Tibial nerve (tissue), 4 donors: Measurements from ENCODE around the gene PSMD14. TPM values are rescaled to one million over a fixed set of nuclear protein-coding genes. Genes with fewer than 3 reads are reported as not detected.

Experiments
- DNase-seq, 2 donors: peaks; one replicate each; pipeline ENCODE4 v3.0.0-alpha.2; 2019; ENCODE audit warnings: low spot score in 2 of 2
- H3K27ac ChIP-seq, 4 donors: fragments of 200-600 bp; sonication (generic) in 3 of 4; one replicate each; pipeline ENCODE4 v1.5.1; 2017 to 2019; ENCODE audit warnings: mild to moderate bottlenecking in 1 of 4
- H3K27me3 ChIP-seq, 2 donors: fragments of 200-600 bp; sonication (generic) in 1 of 2; one replicate each; pipeline versions ENCODE4 v1.5.1 to v1.6.0; 2017 to 2019
- H3K36me3 ChIP-seq, 3 donors: fragments of 200-600 bp; sonication (generic); one replicate each; pipeline ENCODE4 v1.5.1; 2018 to 2019
- H3K4me1 ChIP-seq, 4 donors: fragments of 200-600 bp; sonication (generic) in 3 of 4; one replicate each; pipeline ENCODE4 v1.5.1; 2017 to 2019
- H3K4me3 ChIP-seq, 4 donors: fragments of 200-600 bp; sonication (generic) in 3 of 4; one replicate each; pipeline ENCODE4 v1.5.1; 2017 to 2019; ENCODE audit warnings: mild to moderate bottlenecking in 1 of 4, moderate library complexity in 1 of 4
- H3K9me3 ChIP-seq, 4 donors: fragments of 200-600 bp; sonication (generic) in 3 of 4; one replicate each; pipeline ENCODE4 v1.5.1; 2017 to 2019
- EP300 ChIP-seq, 2 donors: sonication (generic); formaldehyde crosslinking; IDR thresholded peaks; one replicate each; pipeline ENCODE4 v1.6.1; 2017; ENCODE audit warnings: antibody characterized with exemption in 2 of 2, mild to moderate bottlenecking in 1 of 2
- POLR2A ChIP-seq, 2 donors: fragments of 450-650 bp; IDR thresholded peaks; one replicate each; pipeline ENCODE4 v1.6.1; 2017; ENCODE audit warnings: antibody characterized with exemption in 2 of 2, mild to moderate bottlenecking in 2 of 2, moderate library complexity in 2 of 2
- WGBS, 2 donors: methylation state at CpG; one replicate each; pipeline ENCODE4 v1.1.5; 2018; 5-methylcytosine and 5-hydroxymethylcytosine counted together
- total RNA-seq, 4 donors: library from RNA; depleted of rRNA; stranded (reverse); fragments of >200 nt; gene quantifications; one replicate each; pipeline ENCODE4 v1.1.0, GENCODE V29; 2016
- TF ChIP-seq, protein P1 (sequence below), 5 experiments: fragments of 200-600 bp in 3 of 5; fragments of 450-650 bp in 2 of 5; sonication (generic) in 3 of 5; IDR thresholded peaks; one replicate each; pipeline ENCODE4 v1.5.1; 2016 to 2019; ENCODE audit warnings: antibody characterized with exemption in 5 of 5, mild to moderate bottlenecking in 3 of 5, moderate library complexity in 2 of 5

Gene PSMD14
- total RNA-seq, 4 donors from 2014 or later: 22.0 to 29.1 (median 26.4) TPM

- Histone ChIP-seq H3K4me1 (no peaks in the 10 kb centered on the region), H3K36me3 (peaks cover 0 to 6% (median 0%) of the 10 kb centered on the region in 3 donors), H3K27me3 (no peaks in the 10 kb centered on the region), H3K27ac (no peak overlapping the region), H3K4me3 (no peak overlapping the region), H3K9me3 (no peaks in the 10 kb centered on the region)
- 86% methylated on average over 2 of the region's 2 CpGs for WGBS, 2 donors
- DNase-seq: no peak
- TF ChIP-seq, protein P1, sequence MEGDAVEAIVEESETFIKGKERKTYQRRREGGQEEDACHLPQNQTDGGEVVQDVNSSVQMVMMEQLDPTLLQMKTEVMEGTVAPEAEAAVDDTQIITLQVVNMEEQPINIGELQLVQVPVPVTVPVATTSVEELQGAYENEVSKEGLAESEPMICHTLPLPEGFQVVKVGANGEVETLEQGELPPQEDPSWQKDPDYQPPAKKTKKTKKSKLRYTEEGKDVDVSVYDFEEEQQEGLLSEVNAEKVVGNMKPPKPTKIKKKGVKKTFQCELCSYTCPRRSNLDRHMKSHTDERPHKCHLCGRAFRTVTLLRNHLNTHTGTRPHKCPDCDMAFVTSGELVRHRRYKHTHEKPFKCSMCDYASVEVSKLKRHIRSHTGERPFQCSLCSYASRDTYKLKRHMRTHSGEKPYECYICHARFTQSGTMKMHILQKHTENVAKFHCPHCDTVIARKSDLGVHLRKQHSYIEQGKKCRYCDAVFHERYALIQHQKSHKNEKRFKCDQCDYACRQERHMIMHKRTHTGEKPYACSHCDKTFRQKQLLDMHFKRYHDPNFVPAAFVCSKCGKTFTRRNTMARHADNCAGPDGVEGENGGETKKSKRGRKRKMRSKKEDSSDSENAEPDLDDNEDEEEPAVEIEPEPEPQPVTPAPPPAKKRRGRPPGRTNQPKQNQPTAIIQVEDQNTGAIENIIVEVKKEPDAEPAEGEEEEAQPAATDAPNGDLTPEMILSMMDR (IDR thresholded peaks at IDR 0.05): no peak
Measured at GRCh38 chr2:161386228-161386824, 78.1 kb downstream of the PSMD14 start.

DNA sequence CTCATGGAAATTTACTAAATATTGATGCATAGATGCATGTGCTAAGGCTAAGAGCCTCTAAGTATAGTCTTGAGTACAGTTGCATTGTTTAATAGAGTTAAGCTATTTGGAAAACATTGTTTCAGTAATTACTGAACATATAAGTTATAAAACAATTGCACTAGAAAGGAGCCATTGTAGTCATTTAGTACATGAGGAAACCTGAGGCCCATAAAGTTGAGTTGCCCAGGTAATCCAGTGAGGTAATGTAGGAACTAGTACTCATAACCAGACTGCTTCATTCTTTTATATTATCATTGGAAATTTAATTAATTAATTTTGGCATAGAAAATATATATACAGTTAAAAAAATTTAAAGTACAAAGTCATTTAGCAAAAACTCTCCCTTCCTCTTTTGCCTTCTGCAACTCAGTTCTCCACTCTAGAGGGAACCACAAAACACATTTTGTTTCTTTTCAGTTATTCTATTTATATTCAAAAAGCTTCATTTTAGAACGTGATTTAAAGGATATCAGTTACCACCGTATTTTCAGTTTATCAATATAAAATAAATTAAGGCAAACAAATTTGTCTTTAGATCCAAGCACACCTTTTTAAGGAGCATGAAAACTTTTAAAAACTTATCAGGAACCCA, 80.0 kb downstream of the PSMD14 start:
- WGBS, 2 donors: 91 to 94% methylated on average over 2 of the region's 2 CpGs
- H3K27ac ChIP-seq: no peak overlapping the region
- H3K27me3 ChIP-seq: no peaks in the 10 kb centered on the region
- H3K4me3 ChIP-seq: no peak overlapping the region
- peaks cover 0 to 15% (median 0%) of the 10 kb centered on the region in 3 donors for H3K36me3 ChIP-seq
- DNase-seq: no peak
- TF ChIP-seq POLR2A (IDR thresholded peaks at IDR 0.05): no peak
- TF ChIP-seq EP300 (IDR thresholded peaks at IDR 0.05): no peak
- TF ChIP-seq, protein P1 (IDR thresholded peaks at IDR 0.05): no peak
- no peaks in the 10 kb centered on the region for H3K4me1 ChIP-seq
- no peaks in the 10 kb centered on the region for H3K9me3 ChIP-seq

DNA sequence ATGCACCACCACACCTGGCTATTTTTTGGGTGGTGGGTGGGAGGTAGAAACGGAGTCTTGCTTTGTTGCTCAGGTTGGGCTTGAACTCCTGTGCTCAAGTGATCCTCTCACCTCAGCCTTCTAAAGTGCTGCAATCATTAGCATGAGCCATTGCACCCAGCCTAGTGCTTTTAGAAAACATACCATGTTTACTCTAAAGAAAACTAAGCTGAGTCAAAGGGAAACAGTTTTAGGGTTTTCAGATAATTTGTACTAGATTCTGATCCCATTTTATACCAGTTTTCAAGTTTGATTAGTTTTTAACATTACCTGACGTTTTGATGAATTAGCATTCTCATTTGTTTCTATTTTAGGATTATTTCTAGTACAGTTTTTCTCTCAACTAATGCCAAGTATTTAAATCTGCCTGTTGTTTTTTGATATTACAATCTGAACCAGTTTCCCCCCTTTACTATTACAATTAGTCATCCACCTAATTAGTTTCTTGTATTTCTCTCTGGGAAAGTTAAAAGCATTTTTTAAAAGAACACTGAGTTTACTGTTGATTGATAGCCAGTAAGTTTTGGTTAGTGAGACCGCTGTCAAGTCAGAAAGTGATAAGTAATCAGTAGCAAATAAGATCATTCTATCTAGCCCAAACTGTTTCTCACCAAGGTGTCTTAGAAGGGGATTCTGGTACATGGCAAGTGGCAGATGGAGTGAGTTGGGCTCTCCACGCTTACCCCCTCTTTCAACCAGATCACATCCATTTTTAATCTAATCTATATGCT, 83.7 kb downstream of the PSMD14 start:
- H3K4me3 ChIP-seq: no peak overlapping the region
- H3K36me3 ChIP-seq: peaks cover 0 to 35% (median 6%) of the 10 kb centered on the region in 3 donors
- H3K27ac ChIP-seq: no peak overlapping the region
- TF ChIP-seq POLR2A (IDR thresholded peaks at IDR 0.05): no peak
- TF ChIP-seq, protein P1 (IDR thresholded peaks at IDR 0.05): no peak
- no peak for TF ChIP-seq EP300 (IDR thresholded peaks at IDR 0.05)
- no peaks in the 10 kb centered on the region for H3K9me3 ChIP-seq
- H3K4me1 ChIP-seq: no peaks in the 10 kb centered on the region
- no peak for DNase-seq
- H3K27me3 ChIP-seq: no peaks in the 10 kb centered on the region
- 91 to 93% methylated on average over 4 of the region's 4 CpGs for WGBS, 2 donors

DNA sequence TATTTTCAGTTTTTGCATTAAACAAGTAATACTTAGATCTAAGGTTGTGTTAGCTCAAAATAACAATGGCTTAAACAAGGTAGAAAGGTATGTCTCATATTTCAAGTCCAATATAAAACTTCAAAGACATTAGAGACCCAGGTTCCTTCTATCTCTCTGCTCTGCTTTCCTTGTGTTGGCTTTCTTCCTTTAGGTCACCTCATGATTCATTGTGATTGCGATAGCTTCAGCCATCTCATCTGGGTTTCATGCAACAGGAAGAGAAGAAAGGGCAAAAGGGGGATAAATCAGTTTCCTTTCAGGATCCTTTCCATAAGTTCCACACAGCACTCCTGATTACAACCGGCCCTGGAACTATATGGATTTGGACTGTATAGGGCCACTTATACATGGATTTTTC, 91.9 kb downstream of the PSMD14 start:
- no peaks in the 10 kb centered on the region for H3K9me3 ChIP-seq
- H3K4me3 ChIP-seq: no peak overlapping the region
- DNase-seq: no peak
- WGBS, 2 donors: 98 to 99% methylated on average over 2 of the region's 2 CpGs
- no peaks in the 10 kb centered on the region for H3K27me3 ChIP-seq
- H3K27ac ChIP-seq: no peak overlapping the region
- TF ChIP-seq, protein P1 (IDR thresholded peaks at IDR 0.05): no peak
- TF ChIP-seq EP300 (IDR thresholded peaks at IDR 0.05) (no peak), POLR2A (IDR thresholded peaks at IDR 0.05) (no peak)
- peaks cover 0 to 63% (median 6%) of the 10 kb centered on the region in 3 donors for H3K36me3 ChIP-seq
- no peaks in the 10 kb centered on the region for H3K4me1 ChIP-seq

GRCh38 chr2:161402297-161402696, 94.1 kb downstream of the PSMD14 start:
- TF ChIP-seq POLR2A (IDR thresholded peaks at IDR 0.05) (no peak), EP300 (IDR thresholded peaks at IDR 0.05) (no peak)
- TF ChIP-seq, protein P1 (IDR thresholded peaks at IDR 0.05): no peak
- H3K27ac ChIP-seq: no peak overlapping the region
- 90 to 92% methylated on average over 4 of the region's 4 CpGs for WGBS, 2 donors
- H3K4me1 ChIP-seq: no peaks in the 10 kb centered on the region
- peaks cover 0 to 41% (median 0%) of the 10 kb centered on the region in 3 donors for H3K36me3 ChIP-seq
- no peak overlapping the region for H3K4me3 ChIP-seq
- no peak for DNase-seq
- no peaks in the 10 kb centered on the region for H3K27me3 ChIP-seq
- no peaks in the 10 kb centered on the region for H3K9me3 ChIP-seq
